ENCODE results near the gene PDE8A. TPM values are rescaled to one million over a fixed set of nuclear protein-coding genes. Genes with fewer than 3 reads are reported as not detected.

The PDE8A gene
- total RNA-seq, 1 experiment from 2014 or later: 27.4 TPM

DNA sequence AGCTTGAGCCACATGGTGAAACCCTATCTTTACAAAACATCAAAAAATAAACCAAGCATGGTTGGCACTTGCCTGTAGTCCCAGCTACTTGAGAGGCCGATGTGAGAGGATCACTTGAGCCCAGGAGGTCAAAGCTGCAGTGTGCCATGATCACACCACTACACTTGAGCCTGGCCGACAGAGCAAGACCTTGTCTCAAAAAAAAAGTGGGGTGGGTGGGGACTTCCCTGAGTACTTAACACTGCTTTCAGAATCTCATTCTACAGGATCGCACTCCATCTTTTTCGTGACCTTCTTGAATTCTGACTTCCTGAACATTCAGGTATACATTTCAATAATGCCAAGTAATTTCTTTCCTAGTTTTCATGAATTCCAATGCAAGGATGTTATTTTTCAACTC, 91.3 kb downstream of the PDE8A start:
- Mint-ChIP-seq H3K27ac (ENCODE audit: low read depth, unreplicated experiment) (peak overlapping the region; percentile 25), H3K9me3 (ENCODE audit: unreplicated experiment) (no peaks in the 10 kb centered on the region), H3K4me3 (ENCODE audit: unreplicated experiment) (no peak overlapping the region), H3K36me3 (ENCODE audit: insufficient read depth, unreplicated experiment) (peaks cover 29% of the 10 kb centered on the region), H3K4me1 (ENCODE audit: insufficient read depth, unreplicated experiment) (peaks cover 7% of the 10 kb centered on the region), H3K27me3 (ENCODE audit: insufficient read depth, unreplicated experiment) (no peaks in the 10 kb centered on the region)
- intact Hi-C loops (cut with micrococcal nuclease): no loop called here
- TF ChIP-seq, protein P1, sequence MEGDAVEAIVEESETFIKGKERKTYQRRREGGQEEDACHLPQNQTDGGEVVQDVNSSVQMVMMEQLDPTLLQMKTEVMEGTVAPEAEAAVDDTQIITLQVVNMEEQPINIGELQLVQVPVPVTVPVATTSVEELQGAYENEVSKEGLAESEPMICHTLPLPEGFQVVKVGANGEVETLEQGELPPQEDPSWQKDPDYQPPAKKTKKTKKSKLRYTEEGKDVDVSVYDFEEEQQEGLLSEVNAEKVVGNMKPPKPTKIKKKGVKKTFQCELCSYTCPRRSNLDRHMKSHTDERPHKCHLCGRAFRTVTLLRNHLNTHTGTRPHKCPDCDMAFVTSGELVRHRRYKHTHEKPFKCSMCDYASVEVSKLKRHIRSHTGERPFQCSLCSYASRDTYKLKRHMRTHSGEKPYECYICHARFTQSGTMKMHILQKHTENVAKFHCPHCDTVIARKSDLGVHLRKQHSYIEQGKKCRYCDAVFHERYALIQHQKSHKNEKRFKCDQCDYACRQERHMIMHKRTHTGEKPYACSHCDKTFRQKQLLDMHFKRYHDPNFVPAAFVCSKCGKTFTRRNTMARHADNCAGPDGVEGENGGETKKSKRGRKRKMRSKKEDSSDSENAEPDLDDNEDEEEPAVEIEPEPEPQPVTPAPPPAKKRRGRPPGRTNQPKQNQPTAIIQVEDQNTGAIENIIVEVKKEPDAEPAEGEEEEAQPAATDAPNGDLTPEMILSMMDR (IDR thresholded peaks at IDR 0.05; ENCODE audit: unreplicated experiment): no peak
- ChIA-PET POLR2A (interaction anchor here (1.1 kb wide), 1 partner anchor 24 kb away, joined by 3 read pairs; no protein-coding TSS in a partner anchor), CTCF (interaction anchor here (0.7 to 1.0 kb wide), 2 partner anchors 29 to 107 kb away, joined by 3 read pairs; no protein-coding TSS in a partner anchor)
- DNase-seq (ENCODE audit: unreplicated experiment): no peak
- no TSS peak for BruUV-seq (replicated peaks)

DNA sequence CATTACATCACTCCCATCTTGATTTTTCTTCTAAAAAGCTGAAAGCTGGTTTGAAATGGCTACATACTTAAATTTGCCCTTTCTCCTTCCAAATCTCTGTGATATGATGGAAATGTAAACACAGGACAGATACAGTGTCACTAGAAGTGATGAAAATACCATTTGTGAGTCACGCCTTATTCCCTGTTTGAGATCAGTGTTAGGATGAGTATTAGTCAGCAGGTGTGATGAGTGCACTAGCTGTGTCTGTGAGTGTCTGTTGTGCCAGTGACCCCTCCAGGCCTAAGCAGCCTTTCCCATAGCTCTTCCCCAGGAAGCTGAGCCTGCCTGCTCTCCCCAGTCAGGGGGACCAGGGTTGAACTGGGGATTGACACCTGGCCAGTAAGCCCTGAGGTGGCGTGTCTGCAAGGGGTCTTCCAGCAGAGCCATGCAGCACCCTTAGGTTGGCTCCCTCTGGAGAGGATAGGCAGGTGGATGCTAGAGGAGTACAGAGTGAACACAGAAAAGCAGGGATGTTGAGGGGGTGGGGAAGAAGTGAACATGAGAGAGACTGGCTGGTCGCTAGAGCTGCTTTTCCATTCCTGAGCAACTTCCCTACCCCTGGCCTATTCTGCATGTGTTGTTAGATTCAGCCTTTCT, 92.0 kb downstream of the PDE8A start:
- Mint-ChIP-seq H3K4me3 (ENCODE audit: unreplicated experiment) (no peak overlapping the region), H3K4me1 (ENCODE audit: insufficient read depth, unreplicated experiment) (peaks cover 7% of the 10 kb centered on the region), H3K27ac (ENCODE audit: low read depth, unreplicated experiment) (peak overlapping the region; percentile 25), H3K27me3 (ENCODE audit: insufficient read depth, unreplicated experiment) (no peaks in the 10 kb centered on the region), H3K36me3 (ENCODE audit: insufficient read depth, unreplicated experiment) (peaks cover 25% of the 10 kb centered on the region), H3K9me3 (ENCODE audit: unreplicated experiment) (no peaks in the 10 kb centered on the region)
- CTCF ChIA-PET: no interaction called here
- intact Hi-C loops (cut with micrococcal nuclease): no loop called here
- POLR2A ChIA-PET: interaction anchor here (1.1 kb wide), 1 partner anchor 23 kb away, joined by 3 read pairs; no protein-coding TSS in a partner anchor
- TF ChIP-seq, protein P1 (IDR thresholded peaks at IDR 0.05; ENCODE audit: unreplicated experiment): no peak
- DNase-seq (ENCODE audit: unreplicated experiment): peak; percentile 32
- no TSS peak for BruUV-seq (replicated peaks)

DNA sequence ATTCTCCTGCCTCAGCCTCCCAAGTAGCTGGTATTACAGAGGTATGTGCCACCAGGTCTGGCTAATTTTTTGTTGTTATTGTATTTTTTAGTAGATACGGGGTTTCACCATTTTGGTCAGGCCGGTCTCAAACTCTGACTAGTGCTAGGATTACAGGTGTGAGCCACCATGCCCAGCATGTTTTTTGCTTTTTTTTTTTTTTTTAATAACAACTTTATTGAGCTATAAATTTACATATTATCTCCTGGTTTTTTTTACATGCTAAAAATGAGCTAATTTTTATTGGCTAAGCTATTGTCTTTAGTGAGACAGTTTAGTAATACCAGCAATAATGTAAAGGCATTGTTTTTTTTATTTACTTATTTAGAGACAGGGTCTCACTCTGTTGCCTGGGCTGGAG, 105.2 kb downstream of the PDE8A start:
- Mint-ChIP-seq H3K4me1 (ENCODE audit: insufficient read depth, unreplicated experiment) (no peaks in the 10 kb centered on the region), H3K27me3 (ENCODE audit: insufficient read depth, unreplicated experiment) (no peaks in the 10 kb centered on the region), H3K36me3 (ENCODE audit: insufficient read depth, unreplicated experiment) (no peaks in the 10 kb centered on the region), H3K27ac (ENCODE audit: low read depth, unreplicated experiment) (no peak overlapping the region), H3K4me3 (ENCODE audit: unreplicated experiment) (no peak overlapping the region), H3K9me3 (ENCODE audit: unreplicated experiment) (no peaks in the 10 kb centered on the region)
- TF ChIP-seq, protein P1 (IDR thresholded peaks at IDR 0.05; ENCODE audit: unreplicated experiment): no peak
- intact Hi-C loops (cut with micrococcal nuclease): no loop called here
- ChIA-PET CTCF (no interaction called here), POLR2A (interaction anchor here (0.6 to 0.7 kb wide), 2 partner anchors 67 to 265 kb away, joined by 3 to 4 read pairs; no protein-coding TSS in a partner anchor)
- BruUV-seq (replicated peaks): no TSS peak
- no peak for DNase-seq (ENCODE audit: unreplicated experiment)

DNA sequence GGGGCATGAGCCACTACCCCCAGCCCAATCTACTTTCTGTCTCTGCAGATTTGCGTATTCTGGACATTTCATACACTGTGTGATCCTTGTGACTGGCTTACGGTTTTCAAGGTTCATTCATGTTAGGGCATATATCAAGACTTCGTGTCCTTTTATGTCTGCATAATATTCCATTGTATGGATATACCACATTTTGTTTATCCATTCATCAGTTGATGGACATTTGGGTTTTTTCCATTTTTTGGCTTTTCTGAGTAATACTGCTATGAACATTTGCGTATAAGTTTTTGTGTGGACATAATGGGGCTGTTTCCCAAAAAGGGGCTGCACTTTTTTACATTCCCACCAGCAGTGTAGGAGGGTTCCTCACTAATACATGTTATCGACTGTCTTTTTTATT, 106.6 kb downstream of the PDE8A start:
- no TSS peak for BruUV-seq (replicated peaks)
- TF ChIP-seq, protein P1 (IDR thresholded peaks at IDR 0.05; ENCODE audit: unreplicated experiment): no peak
- H3K27ac Mint-ChIP-seq (ENCODE audit: low read depth, unreplicated experiment): no peak overlapping the region
- no peaks in the 10 kb centered on the region for H3K27me3 Mint-ChIP-seq (ENCODE audit: insufficient read depth, unreplicated experiment)
- H3K9me3 Mint-ChIP-seq (ENCODE audit: unreplicated experiment): no peaks in the 10 kb centered on the region
- ChIA-PET POLR2A (no interaction called here), CTCF (no interaction called here)
- no peak for DNase-seq (ENCODE audit: unreplicated experiment)
- no peaks in the 10 kb centered on the region for H3K36me3 Mint-ChIP-seq (ENCODE audit: insufficient read depth, unreplicated experiment)
- intact Hi-C loops (cut with micrococcal nuclease): no loop called here
- H3K4me3 Mint-ChIP-seq (ENCODE audit: unreplicated experiment): no peak overlapping the region
- no peaks in the 10 kb centered on the region for H3K4me1 Mint-ChIP-seq (ENCODE audit: insufficient read depth, unreplicated experiment)
